HEK293T (cell line): ENCODE results near the gene DDX24.
A peak's percentile ranks its signal among the peaks of the same experiment; 100 is the strongest.

Experiments used
- CTCF ChIA-PET: fragments of 350-600 bp; formaldehyde crosslinking; extraction: SDS; loops from one replicate; lab custom pipeline; 2021; ENCODE audit warnings: antibody characterized with exemption, inconsistent platforms; lab: Yijun Ruan, JAX
- POLR2A ChIA-PET: fragments of 350-600 bp; formaldehyde crosslinking; extraction: SDS; loops from one replicate; lab custom pipeline; 2020; ENCODE audit warnings: antibody characterized with exemption, inconsistent platforms; lab: Yijun Ruan, JAX
- DNase-seq: peaks from one replicate; pipeline ENCODE4 v3.0.0; 2012; ENCODE audit warnings: mixed read lengths; ENCODE audit errors: extremely low spot score
- ARNT ChIP-seq: fragments of 450-650 bp; IDR thresholded peaks from 2 replicates; pipeline ENCODE4 v1.6.1; 2017; ENCODE audit warnings: mild to moderate bottlenecking
- BHLHE40 ChIP-seq: fragments of 450-650 bp; IDR thresholded peaks from 2 replicates; pipeline ENCODE4 v1.6.1; 2016; ENCODE audit warnings: mild to moderate bottlenecking, moderate library complexity, borderline replicate concordance
- CTBP1 ChIP-seq: fragments of 450-650 bp; IDR thresholded peaks from 2 replicates; pipeline ENCODE4 v1.6.1; 2016; ENCODE audit warnings: borderline replicate concordance
- ELF4 ChIP-seq: fragments of 450-650 bp; IDR thresholded peaks from 2 replicates; pipeline ENCODE4 v1.6.1; 2017; ENCODE audit warnings: antibody characterized with exemption
- FOXA1 ChIP-seq: fragments of 450-650 bp; IDR thresholded peaks from 2 replicates; pipeline ENCODE4 v1.6.1; 2016; ENCODE audit warnings: mild to moderate bottlenecking
- FOXK2 ChIP-seq: fragments of 450-650 bp; IDR thresholded peaks from 2 replicates; pipeline ENCODE4 v1.6.1; 2016; ENCODE audit warnings: mild to moderate bottlenecking
- FOXM1 ChIP-seq: fragments of 450-650 bp; IDR thresholded peaks from 2 replicates; pipeline ENCODE4 v1.6.1; 2017; ENCODE audit warnings: mild to moderate bottlenecking, borderline replicate concordance
- HDGF ChIP-seq: fragments of 450-650 bp; IDR thresholded peaks from 2 replicates; pipeline ENCODE4 v1.6.1; 2017; ENCODE audit warnings: antibody characterized with exemption, borderline replicate concordance
- L3MBTL2 ChIP-seq: fragments of 450-650 bp; conservative IDR thresholded peaks from 2 replicates; pipeline ENCODE4 v1.6.1; 2016; ENCODE audit warnings: mild to moderate bottlenecking
- LEF1 ChIP-seq: fragments of 450-650 bp; IDR thresholded peaks from 2 replicates; pipeline ENCODE4 v1.6.1; 2017; ENCODE audit warnings: mild to moderate bottlenecking, borderline replicate concordance
- NFRKB ChIP-seq: fragments of 450-650 bp; IDR thresholded peaks from 2 replicates; pipeline ENCODE4 v1.6.1; 2016; ENCODE audit warnings: mild to moderate bottlenecking, moderate library complexity
- PKNOX1 ChIP-seq: fragments of 450-650 bp; IDR thresholded peaks from 2 replicates; pipeline ENCODE4 v1.6.1; 2016
- SP1 ChIP-seq: fragments of 450-650 bp; IDR thresholded peaks from 2 replicates; pipeline ENCODE4 v1.6.1; 2017
- SUZ12 ChIP-seq: fragments of 450-650 bp; IDR thresholded peaks from 2 replicates; pipeline ENCODE4 v1.6.1; 2016; ENCODE audit warnings: mild to moderate bottlenecking
- TARDBP ChIP-seq: fragments of 450-650 bp; IDR thresholded peaks from 2 replicates; pipeline ENCODE4 v1.6.1; 2016
- ZNF384 ChIP-seq: fragments of 450-650 bp; IDR thresholded peaks from 2 replicates; pipeline ENCODE4 v1.6.1; 2016

The DDX24 gene

GRCh38 chr14:94004015-94004414 is 77.0 kb downstream of the DDX24 start:
- TF ChIP-seq FOXA1, result no peak
- no peak for DNase-seq
- ChIA-PET CTCF (interaction anchor here (0.8 to 2.3 kb wide), 4 partner anchors 8 to 133 kb away, joined by 3 to 12 read pairs (median 6); no protein-coding TSS in a partner anchor), POLR2A (no interaction called here)

GRCh38 chr14:94003397-94003796 is 77.6 kb downstream of the DDX24 start:
- no peak for TF ChIP-seq TARDBP
- no peak for TF ChIP-seq ARNT
- TF ChIP-seq HDGF, result no peak
- TF ChIP-seq NFRKB, result no peak
- TF ChIP-seq LEF1, result no peak
- no peak for TF ChIP-seq SUZ12
- no peak for TF ChIP-seq PKNOX1
- TF ChIP-seq FOXM1, result no peak
- no peak for TF ChIP-seq L3MBTL2
- TF ChIP-seq ELF4, result no peak
- TF ChIP-seq BHLHE40, result no peak
- no peak for TF ChIP-seq ZNF384
- POLR2A ChIA-PET, result no interaction called here
- DNase-seq, result no peak
- CTCF ChIA-PET, result interaction anchor here (0.9 to 2.3 kb wide), 4 partner anchors 11 to 67 kb away, joined by 3 to 12 read pairs (median 6); no protein-coding TSS in a partner anchor

GRCh38 chr14:94001501-94002396 is 79.3 kb downstream of the DDX24 start:
- no peak for TF ChIP-seq ARNT
- TF ChIP-seq FOXA1, result no peak
- no peak for TF ChIP-seq CTBP1
- TF ChIP-seq ELF4, result no peak
- TF ChIP-seq PKNOX1, result no peak
- no peak for TF ChIP-seq NFRKB
- TF ChIP-seq LEF1, result no peak
- TF ChIP-seq SUZ12, result no peak
- TF ChIP-seq ZNF384, result no peak
- TF ChIP-seq TARDBP, result no peak
- TF ChIP-seq FOXM1, result no peak
- TF ChIP-seq L3MBTL2, result no peak
- TF ChIP-seq HDGF, result no peak
- no peak for TF ChIP-seq SP1
- TF ChIP-seq BHLHE40, result no peak
- no peak for TF ChIP-seq FOXK2
- DNase-seq, result peak; percentile 82
- CTCF ChIA-PET, result interaction anchor here (0.7 to 1.4 kb wide), 6 partner anchors 9 to 62 kb away, joined by 3 to 8 read pairs (median 5); no protein-coding TSS in a partner anchor
- POLR2A ChIA-PET, result no interaction called here

- no peak for DNase-seq
- CTCF ChIA-PET, result interaction anchor here (1.0 to 1.4 kb wide), 4 partner anchors 9 to 61 kb away, joined by 4 to 8 read pairs (median 5); no protein-coding TSS in a partner anchor
- POLR2A ChIA-PET, result no interaction called here
- TF ChIP-seq CTBP1, result no peak
- no peak for TF ChIP-seq HDGF
- no peak for TF ChIP-seq FOXA1
- no peak for TF ChIP-seq LEF1
- no peak for TF ChIP-seq PKNOX1
- no peak for TF ChIP-seq ARNT
- TF ChIP-seq SUZ12, result no peak
- TF ChIP-seq FOXM1, result no peak
- TF ChIP-seq FOXK2, result no peak
- TF ChIP-seq SP1, result no peak
- TF ChIP-seq ZNF384, result no peak
- no peak for TF ChIP-seq TARDBP
- TF ChIP-seq ELF4, result no peak
These were observed 80.0 kb downstream of the DDX24 start for GRCh38 chr14:94001016-94001415.

DNA sequence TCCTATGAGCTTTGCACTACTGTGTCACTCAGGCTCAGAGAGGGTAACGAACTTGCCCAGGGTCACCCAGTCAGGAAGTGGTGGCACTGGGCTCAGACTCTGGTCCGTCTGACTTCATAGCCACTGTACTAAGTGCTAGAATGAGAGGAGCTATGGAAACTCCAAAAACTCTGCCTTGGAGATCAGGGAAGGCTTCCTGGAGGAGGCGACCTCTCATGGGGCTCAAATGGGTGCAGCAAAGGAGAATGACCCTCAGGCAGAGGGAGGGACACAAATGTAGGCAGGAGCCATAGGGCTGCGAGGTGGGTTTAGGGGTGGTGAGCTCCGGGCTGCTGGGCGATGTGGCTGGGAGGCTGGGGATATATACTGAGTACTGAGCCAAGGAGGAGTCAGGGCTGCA is 80.7 kb downstream of the DDX24 start:
- TF ChIP-seq CTBP1 (no peak), BHLHE40 (no peak)
- ChIA-PET CTCF (interaction anchor here (1.2 to 2.2 kb wide), 3 partner anchors 8 to 60 kb away, joined by 5 to 17 read pairs (median 5); no protein-coding TSS in a partner anchor), POLR2A (no interaction called here)
- no peak for DNase-seq

DNA sequence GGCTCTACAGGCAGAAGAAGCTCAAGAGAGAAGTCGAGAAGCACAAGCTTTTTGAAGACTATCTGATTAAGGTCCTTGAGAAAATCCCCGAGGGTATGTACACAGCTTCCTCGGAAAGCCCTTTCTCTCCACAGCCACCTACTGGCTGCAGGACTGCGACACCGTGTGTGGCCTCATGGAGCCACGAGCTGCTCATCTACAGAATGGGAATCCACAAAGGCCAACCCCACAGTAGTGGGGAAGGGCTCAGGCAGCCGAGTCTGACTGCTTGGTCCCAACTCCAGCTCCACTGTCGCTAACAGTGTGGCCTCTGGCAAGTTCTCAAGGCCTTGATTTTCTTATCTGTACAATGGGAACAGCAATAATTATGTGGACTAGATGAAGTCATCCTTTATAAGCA is 81.4 kb downstream of the DDX24 start:
- ChIA-PET POLR2A (no interaction called here), CTCF (interaction anchor here (2.2 kb wide), 1 partner anchor 59 kb away, joined by 17 read pairs; no protein-coding TSS in a partner anchor)
- TF ChIP-seq L3MBTL2, result no peak
- no peak for TF ChIP-seq NFRKB
- TF ChIP-seq SUZ12, result no peak
- TF ChIP-seq FOXM1, result no peak
- no peak for TF ChIP-seq ZNF384
- TF ChIP-seq FOXA1, result no peak
- TF ChIP-seq CTBP1, result no peak
- DNase-seq, result no peak
